HG03520 (cell line): Measurements from ENCODE around the gene SBF1.

Source experiments
- ATAC-seq: cut with Tn5 transposase; IDR thresholded peaks from one replicate; pipeline ENCODE4 v1.9.1; 2021; ENCODE audit warnings: mild to moderate bottlenecking, moderate library complexity; ENCODE audit not compliant: unreplicated experiment

SBF1 gene

GRCh38 chr22:50446708-50447575 is 27.9 kb downstream of the SBF1 start:
- ATAC-seq = no peak

- ATAC-seq = no peak
Measured at GRCh38 chr22:50445880-50446707, 28.7 kb downstream of the SBF1 start.

GRCh38 chr22:50445071-50445879 is 29.6 kb downstream of the SBF1 start:
- ATAC-seq = no peak

GRCh38 chr22:50444663-50445062 is 30.2 kb downstream of the SBF1 start:
- no peak for ATAC-seq

GRCh38 chr22:50443801-50444625 is 30.8 kb downstream of the SBF1 start:
- no peak for ATAC-seq

GRCh38 chr22:50443197-50443596 is 31.6 kb downstream of the SBF1 start:
- no peak for ATAC-seq

GRCh38 chr22:50441428-50441993 is 33.3 kb downstream of the SBF1 start:
- ATAC-seq = no peak

- ATAC-seq = no peak
Measured at GRCh38 chr22:50440544-50441249, 34.1 kb downstream of the SBF1 start.

- no peak for ATAC-seq
Measured at GRCh38 chr22:50439871-50440331, 34.9 kb downstream of the SBF1 start.

GRCh38 chr22:50439314-50439870 is 35.4 kb downstream of the SBF1 start:
- ATAC-seq = no peak

GRCh38 chr22:50438305-50439275 is 36.2 kb downstream of the SBF1 start:
- ATAC-seq = no peak

GRCh38 chr22:50437511-50438304 is 37.1 kb downstream of the SBF1 start:
- ATAC-seq = no peak

- ATAC-seq = no peak
Measured at GRCh38 chr22:50436841-50437341, 37.9 kb downstream of the SBF1 start.

GRCh38 chr22:50436015-50436830 is 38.6 kb downstream of the SBF1 start:
- no peak for ATAC-seq

GRCh38 chr22:50435291-50436014 is 39.4 kb downstream of the SBF1 start:
- no peak for ATAC-seq
